ENCODE results near the gene CHD5.

The CHD5 gene

DNA sequence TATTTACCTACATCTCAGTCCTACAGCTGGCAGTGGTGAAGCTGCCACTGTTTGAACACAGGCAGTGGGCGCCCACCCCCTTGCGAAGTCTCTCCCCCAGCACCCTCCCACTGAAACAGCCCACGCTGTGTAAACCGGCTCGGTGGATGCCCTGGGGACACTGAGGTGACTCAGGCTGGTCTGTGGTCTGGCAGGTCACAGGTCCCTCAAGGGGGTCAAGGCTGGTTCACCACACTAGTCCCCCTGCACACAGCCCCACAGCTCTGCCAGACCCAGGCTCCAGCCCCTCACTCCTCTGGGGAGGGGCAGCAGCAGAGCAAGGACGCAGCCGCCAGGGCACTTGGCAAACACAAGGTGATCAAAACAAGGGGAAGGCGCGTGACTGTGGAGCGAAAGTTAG, 7.6 kb downstream of the CHD5 start:
- no peak for DNase-seq

DNA sequence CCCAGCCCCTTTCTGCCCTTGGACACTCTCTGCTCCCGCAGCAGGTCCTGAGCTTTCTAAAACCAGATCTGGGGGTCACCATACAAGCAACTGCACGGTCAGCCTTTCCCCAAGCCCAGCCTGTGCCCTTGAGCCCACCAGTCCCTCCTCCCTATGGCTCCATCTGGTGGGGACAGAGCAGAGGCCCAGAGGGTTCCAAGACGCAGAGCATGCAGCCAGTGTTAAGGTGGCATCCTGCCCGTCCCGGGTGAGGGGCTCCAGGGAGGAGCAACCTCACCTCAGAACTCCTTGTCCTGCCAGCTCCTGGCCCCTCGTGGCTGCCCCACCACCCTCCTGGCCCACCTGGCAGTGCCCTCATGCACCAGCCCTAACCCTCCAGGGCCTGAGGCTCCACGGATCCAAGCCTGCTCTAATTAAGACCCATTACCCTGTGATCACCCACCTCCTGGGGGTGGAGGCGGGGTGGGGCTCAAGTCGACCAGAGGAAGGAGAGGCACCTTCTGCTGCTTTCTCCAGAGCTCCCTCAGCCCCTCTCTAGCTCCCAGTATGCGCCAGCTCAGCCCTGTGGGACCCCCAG, 8.5 kb downstream of the CHD5 start:
- DNase-seq: no peak

GRCh38 chr1:6170742-6171201, 9.3 kb downstream of the CHD5 start:
- no peak for DNase-seq

- no peak for DNase-seq
Observed at GRCh38 chr1:6170116-6170741, 9.9 kb downstream of the CHD5 start.

DNA sequence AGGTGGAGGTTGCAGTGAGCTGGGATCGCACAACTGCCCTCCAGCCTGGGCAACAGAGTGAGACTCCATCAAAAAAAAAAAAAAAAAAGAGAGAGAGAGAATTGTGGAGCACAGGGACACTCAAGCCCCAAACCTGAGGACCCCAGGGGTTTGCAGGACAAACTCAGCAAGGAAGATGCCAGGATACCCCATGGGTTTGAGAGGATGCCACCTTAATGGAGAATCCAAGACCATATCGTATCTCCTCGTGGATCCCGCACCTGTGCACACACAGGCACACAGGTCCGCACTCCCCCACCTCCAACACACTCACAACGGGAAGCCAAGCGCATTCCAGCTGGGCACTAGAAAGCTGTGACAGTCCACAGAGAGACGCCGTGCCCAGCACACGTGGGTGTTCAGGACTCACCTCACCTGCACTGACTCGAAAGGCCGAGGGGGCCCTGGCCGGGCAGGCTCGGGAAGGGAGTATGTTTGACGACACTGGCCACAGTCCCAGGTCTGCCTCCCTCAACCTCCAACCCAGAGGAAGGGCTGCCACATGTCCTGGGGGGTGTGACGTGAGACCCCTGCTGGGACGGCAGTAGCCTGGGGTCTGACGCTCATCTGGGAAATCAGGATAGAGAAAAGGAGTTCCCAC, 11.1 kb downstream of the CHD5 start:
- no peak for DNase-seq

DNA sequence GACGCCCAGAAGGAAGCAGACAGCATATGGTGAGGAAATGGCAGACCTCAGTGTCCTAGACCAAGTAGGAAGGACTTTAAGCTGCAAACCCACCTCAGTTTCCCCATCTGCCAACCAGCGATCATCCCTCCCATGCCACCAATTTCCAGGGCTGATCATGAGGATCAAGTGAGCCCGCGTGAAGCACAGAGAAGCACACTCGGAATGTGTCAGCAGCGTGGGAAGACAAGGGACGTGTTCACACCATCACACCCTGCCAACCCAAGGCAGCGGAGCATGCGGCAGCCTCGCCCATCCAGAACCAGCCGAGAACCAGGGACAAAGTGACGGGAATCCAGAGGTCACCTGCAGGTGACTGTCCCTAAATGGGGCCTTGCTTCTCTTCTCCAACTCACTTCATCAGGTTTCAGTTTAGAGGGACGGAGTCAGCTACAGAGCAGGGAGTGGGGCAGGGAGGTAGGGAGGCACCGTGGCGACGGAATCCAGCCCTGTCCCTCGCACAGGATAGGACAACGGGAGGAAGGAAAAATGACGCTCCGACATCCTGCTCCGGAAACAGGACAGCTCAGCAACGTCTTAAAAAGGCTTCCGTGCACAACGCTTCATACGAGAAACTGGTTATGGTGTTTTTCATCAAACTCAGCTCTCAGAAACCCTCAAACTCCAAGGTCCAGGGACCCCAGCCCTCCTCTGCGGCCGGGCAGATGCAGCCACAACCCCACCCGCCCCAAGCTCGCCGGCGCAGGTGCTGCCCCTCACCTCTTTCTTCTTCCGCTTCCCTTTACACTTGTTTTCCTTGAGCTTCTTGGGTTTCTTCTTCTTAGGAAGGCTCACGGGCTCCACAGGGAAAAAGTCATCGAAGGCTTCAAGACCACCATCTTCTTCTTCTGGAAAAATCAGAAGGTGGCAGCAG, 12.5 kb downstream of the CHD5 start:
- DNase-seq: no peak

DNA sequence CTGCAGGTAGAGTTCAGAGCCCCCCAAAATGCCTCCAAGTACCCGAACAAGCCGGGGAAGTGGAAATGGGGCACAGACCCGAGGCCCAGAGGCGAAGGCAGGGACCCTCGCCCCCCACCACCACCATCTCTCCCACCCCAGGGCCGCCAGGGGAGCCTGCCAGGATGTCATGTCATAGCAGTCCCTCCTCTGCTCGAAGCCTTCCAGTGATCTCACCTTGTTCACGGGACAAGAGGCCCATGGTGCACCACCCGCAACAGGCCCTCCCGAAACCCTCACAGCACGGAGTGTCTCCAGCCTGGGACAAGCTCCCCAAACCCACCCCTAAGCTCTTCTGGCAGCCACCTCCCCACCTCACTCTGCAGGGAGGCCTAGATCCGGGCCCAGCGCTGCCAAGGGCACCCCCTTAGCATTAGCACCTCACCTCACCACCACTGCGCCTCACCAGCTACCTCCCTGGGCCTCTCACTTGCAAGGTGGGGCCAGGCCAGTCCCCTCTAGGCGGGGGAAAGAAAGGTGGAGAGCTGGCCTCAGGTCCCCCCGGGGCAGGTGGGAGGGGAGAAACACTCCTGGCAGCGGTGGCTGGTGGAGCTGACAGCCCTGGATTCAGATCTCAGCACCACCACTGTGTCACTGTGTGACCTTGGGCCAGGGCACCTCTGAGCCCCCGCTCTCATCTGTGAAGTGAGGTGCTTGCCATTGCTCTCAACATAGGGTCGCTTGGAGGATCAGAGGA, 13.3 kb downstream of the CHD5 start:
- no peak for DNase-seq

GRCh38 chr1:6166221-6166620, 13.9 kb downstream of the CHD5 start:
- no peak for DNase-seq

- DNase-seq: no peak
Observed at GRCh38 chr1:6165441-6165985, 14.6 kb downstream of the CHD5 start.

DNA sequence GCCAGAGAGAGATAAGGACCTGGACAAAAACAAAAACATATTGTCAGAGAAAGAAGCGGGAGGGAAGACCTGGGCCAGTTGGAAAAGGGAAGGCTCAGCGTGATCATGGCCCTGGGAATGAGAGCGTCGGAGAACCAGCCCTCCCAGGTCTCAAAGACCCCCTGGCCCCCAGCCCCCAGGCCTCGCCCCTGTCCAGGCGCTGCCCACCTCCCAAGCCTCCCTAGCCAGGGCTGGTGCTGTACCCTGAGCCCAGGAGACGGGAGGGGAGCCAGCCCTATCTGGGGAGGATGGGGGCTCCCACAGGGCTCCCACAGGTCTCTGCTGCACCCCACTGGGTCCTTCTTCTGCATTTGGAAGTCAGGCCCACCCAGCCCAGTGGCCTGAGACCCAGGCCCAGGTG, 15.1 kb downstream of the CHD5 start:
- no peak for DNase-seq

GRCh38 chr1:6163973-6164617, 16.0 kb downstream of the CHD5 start:
- DNase-seq: no peak

GRCh38 chr1:6163191-6163972, 16.7 kb downstream of the CHD5 start:
- no peak for DNase-seq

- DNase-seq: no peak
Observed at GRCh38 chr1:6162773-6163172, 17.3 kb downstream of the CHD5 start.

DNA sequence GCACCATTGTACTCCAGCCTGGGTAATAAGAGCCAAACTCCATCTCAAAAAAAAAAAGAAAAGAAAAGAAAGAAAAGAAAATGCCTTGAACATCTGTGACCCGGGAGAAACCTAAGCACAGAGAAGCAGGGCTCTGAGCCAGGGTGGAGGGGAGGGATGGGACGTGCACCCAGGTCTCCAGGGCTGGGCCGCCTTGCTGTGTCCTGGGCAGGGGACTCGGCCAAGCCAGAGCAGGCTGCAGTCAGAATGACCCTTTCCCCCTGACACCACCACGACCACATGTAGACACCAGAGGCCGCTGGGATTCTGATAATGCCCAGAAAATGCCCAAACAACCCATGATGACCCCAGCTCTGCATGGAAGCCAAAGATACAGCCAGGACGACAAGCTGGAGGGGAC, 17.8 kb downstream of the CHD5 start:
- DNase-seq: no peak

GRCh38 chr1:6158181-6158580, 21.9 kb downstream of the CHD5 start:
- no peak for DNase-seq

GRCh38 chr1:6157528-6158174, 22.5 kb downstream of the CHD5 start:
- DNase-seq: no peak

- DNase-seq: no peak
Observed at GRCh38 chr1:6157132-6157527, 23.0 kb downstream of the CHD5 start.

GRCh38 chr1:6154525-6155319, 25.4 kb downstream of the CHD5 start:
- no peak for DNase-seq

GRCh38 chr1:6152882-6153281, 27.2 kb downstream of the CHD5 start:
- no peak for DNase-seq

DNA sequence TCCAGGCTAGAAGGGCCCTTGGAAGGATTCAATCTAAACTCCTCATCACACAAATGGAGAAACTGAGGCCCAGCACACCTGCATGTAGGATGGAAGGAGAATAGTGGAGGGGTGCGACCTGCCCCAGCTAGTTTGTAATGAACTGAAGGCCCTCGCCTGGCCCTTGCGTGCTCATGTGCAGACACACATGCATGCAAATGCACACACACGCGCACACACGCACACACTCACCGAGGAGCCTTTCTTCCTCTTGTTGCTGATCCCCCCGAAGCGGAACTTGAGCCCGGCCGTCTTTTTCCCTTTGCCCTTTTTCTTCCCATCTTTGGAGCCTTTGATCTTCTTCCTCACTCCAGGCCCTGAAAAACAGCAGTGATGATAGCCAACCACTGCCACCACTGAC, 27.9 kb downstream of the CHD5 start:
- no peak for DNase-seq
